Activated T-helper 1 cell treated with anti-CD3 and anti-CD28 coated beads, Interleukin-12 subunit alpha, Interleukin-12 subunit beta, Interleukin-2, Interleukin-4 antibody, amounts not matched to agents 30 ng/mL and 10 ng/mL and 1 ng/mL, durations not matched to agents 14 hours and 24 hours and 36 hours (primary cell): ENCODE data around the gene TRIM60. TPM values are rescaled to one million over a fixed set of nuclear protein-coding genes. Genes with fewer than 3 reads are reported as not detected.
"Not testable (repeated sequence)": the region's sequence is repeated elsewhere in the genome, so short reads cannot be mapped to it uniquely, and the experiment has no call there.

Experiments
- DNase-seq: peaks from one replicate; pipeline ENCODE4 v3.0.0; 2021; ENCODE audit warnings: low spot score
- H3K27ac Mint-ChIP-seq: one replicate; pipeline ENCODE4 v1.8.0; 2021; ENCODE audit warnings: mild to moderate bottlenecking, mixed read lengths
- H3K27me3 Mint-ChIP-seq: one replicate; pipeline ENCODE4 v1.8.0; 2022; ENCODE audit warnings: mild to moderate bottlenecking, moderate library complexity, mixed read lengths; ENCODE audit not compliant: insufficient read depth
- H3K36me3 Mint-ChIP-seq: one replicate; pipeline ENCODE4 v1.8.0; 2021; ENCODE audit warnings: low read depth, mixed read lengths
- H3K4me1 Mint-ChIP-seq: one replicate; pipeline ENCODE4 v1.8.0; 2021; ENCODE audit warnings: low read depth, mixed read lengths
- H3K4me3 Mint-ChIP-seq: one replicate; pipeline ENCODE4 v1.8.0; 2021; ENCODE audit warnings: mild to moderate bottlenecking, moderate library complexity, mixed read lengths
- H3K9me3 Mint-ChIP-seq: one replicate; pipeline ENCODE4 v1.8.0; 2021; ENCODE audit warnings: mixed read lengths
- intact Hi-C: fragments of 100-400 bp; cut with micrococcal nuclease; formaldehyde crosslinking; loops from one replicate; pipeline ENCODE4 v1.15.1; 2024
- total RNA-seq: library from RNA; stranded (reverse); gene quantifications from 2 replicates; pipeline ENCODE4 v1.2.3, GENCODE V29; 2022

TRIM60 gene
- total RNA-seq, 1 donor from 2014 or later: not detected

DNA sequence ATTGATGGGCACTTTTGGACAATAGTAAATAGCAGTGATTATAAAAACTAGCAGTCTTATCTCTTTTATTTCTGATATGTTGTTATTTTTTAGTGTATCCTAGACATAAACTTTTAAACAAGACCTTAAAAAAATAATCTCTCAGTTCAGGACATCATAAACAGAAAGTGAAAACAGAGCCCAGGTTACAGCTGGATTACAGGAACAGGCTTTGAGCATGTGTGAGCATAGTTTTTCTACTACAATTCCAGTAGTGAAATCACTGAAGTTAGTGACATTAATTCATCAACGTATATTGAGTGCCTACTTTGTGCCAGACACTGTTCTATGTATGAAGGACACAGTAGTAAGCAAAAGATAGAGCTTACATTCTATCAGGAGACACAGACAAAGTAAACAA is 38.8 kb downstream of the TRIM60 start:
- H3K4me1 Mint-ChIP-seq: no peaks in the 10 kb centered on the region
- no peak for DNase-seq
- H3K27me3 Mint-ChIP-seq: no peaks in the 10 kb centered on the region
- no peak overlapping the region for H3K4me3 Mint-ChIP-seq
- no peak overlapping the region for H3K27ac Mint-ChIP-seq
- intact Hi-C loops: no loop called here
- no peaks in the 10 kb centered on the region for H3K36me3 Mint-ChIP-seq
- no peaks in the 10 kb centered on the region for H3K9me3 Mint-ChIP-seq

DNA sequence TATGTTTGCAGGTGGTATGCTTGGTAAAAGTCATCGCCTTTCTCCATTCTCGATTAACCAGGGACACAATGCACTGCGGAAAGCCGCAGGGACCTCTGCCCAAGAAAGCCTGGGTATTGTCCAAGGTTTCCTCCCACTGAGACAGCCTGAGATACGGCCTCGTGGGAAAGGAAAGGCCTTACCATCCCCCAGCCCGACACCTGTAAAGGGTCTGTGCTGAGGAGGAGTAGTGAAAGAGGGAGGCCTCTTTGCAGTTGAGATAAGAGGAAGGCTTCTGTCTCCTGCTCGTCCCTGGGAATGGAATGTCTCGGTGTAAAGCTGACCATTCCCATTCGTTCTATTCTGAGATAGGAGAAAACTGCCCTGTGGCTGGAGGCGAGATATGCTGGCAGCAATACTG is 41.5 kb downstream of the TRIM60 start:
- H3K4me3 Mint-ChIP-seq, H3K27ac Mint-ChIP-seq, H3K36me3 Mint-ChIP-seq, intact Hi-C loops, H3K9me3 Mint-ChIP-seq, H3K27me3 Mint-ChIP-seq, H3K4me1 Mint-ChIP-seq, DNase-seq: not testable (repeated sequence)

DNA sequence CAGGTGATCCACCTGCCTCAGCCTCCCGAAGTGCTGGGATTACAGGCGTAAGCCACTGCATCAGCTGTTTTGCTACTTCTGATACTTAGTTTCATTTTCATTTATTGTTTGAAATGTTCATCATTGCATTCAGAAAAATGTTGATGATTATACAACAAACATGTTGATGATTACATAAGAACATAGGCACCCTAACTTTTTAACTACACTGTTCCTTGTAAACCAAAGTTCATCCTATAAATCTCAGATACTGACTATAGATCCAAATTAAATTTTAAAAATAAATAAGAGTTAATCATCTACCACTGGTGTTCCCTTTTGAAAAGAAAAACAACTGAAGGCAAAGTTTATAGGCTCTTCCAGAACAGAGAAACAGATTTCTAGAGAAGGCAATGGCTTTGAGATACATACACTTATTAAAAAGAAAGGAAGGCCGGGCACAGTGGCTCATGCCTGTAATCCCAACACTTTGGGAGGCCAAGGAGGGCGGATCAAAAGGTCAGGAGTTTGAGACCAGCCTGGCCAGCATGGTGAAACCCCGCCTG is 45.3 kb downstream of the TRIM60 start:
- Mint-ChIP-seq H3K27ac (no peak overlapping the region), H3K4me3 (no peak overlapping the region), H3K4me1 (peaks cover 6% of the 10 kb centered on the region), H3K36me3 (peaks cover 4% of the 10 kb centered on the region), H3K27me3 (no peaks in the 10 kb centered on the region), H3K9me3 (no peaks in the 10 kb centered on the region)
- intact Hi-C loops: no loop called here
- no peak for DNase-seq

DNA sequence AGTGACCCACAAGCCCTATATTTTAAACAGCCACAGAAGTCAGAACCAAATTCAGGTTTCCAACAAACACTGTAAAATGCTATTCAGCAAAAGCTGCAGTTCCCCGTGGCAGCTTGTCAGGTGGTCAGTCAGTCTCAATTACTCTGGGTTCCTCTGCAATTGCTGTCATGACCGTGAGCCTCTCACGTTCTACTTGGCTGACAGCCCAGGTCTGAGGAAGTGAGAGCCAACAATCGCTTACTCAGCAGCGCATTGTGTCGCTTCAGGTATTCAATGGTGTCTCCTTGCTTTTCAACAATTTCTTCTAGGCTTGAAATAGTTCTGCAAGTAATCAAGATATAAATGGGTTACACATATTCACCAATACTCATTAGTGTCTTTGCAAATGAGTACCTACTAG is 47.7 kb downstream of the TRIM60 start:
- DNase-seq: no peak
- H3K27ac Mint-ChIP-seq: no peak overlapping the region
- intact Hi-C loops: no loop called here
- H3K27me3 Mint-ChIP-seq: no peaks in the 10 kb centered on the region
- H3K36me3 Mint-ChIP-seq: peaks cover 4% of the 10 kb centered on the region
- H3K9me3 Mint-ChIP-seq: no peaks in the 10 kb centered on the region
- peaks cover 6% of the 10 kb centered on the region for H3K4me1 Mint-ChIP-seq
- no peak overlapping the region for H3K4me3 Mint-ChIP-seq

DNA sequence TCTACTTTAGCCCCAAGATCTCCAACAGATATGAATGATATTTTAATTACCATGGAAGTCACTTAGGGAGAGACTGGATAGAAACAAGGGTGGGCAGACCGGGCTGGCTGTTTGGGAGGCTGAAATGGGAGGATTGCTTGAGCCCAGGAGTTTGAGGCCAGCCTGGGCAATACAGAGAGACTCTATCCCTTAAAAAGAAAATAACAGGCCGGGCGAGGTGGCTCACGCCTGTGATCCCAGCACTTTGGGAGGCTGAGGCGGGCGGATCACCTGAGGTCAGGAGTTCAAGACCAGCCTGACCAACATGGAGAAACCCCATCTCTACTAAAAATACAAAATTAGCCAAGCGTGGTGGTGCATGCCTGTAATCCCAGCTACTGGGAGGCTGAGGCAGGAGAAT is 53.0 kb downstream of the TRIM60 start:
- DNase-seq, H3K36me3 Mint-ChIP-seq, intact Hi-C loops, H3K9me3 Mint-ChIP-seq, H3K27me3 Mint-ChIP-seq, H3K4me3 Mint-ChIP-seq, H3K27ac Mint-ChIP-seq, H3K4me1 Mint-ChIP-seq: not testable (repeated sequence)

DNA sequence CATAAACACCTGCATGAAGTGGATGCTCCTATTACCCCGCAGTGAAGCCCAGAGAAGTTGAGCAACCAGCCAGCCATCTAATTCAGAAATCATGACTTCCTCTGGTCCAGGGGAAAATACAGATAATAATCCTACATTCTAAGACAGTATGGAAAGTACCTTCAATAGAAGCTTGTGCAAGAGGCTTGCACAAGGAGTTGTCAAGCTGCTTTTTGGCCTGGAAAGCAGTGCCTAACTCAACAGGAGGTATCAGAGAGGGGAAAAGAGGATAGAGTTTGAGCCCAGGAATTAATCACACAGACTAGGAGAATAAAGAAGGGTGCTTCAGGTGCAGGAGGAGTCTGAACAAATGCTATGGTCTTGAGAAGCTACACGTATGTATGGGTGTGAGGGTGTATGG is 54.1 kb downstream of the TRIM60 start:
- Mint-ChIP-seq H3K27me3 (no peaks in the 10 kb centered on the region), H3K36me3 (no peaks in the 10 kb centered on the region), H3K27ac (no peak overlapping the region), H3K4me1 (no peaks in the 10 kb centered on the region), H3K4me3 (no peak overlapping the region), H3K9me3 (no peaks in the 10 kb centered on the region)
- DNase-seq: no peak
- intact Hi-C loops: no loop called here

DNA sequence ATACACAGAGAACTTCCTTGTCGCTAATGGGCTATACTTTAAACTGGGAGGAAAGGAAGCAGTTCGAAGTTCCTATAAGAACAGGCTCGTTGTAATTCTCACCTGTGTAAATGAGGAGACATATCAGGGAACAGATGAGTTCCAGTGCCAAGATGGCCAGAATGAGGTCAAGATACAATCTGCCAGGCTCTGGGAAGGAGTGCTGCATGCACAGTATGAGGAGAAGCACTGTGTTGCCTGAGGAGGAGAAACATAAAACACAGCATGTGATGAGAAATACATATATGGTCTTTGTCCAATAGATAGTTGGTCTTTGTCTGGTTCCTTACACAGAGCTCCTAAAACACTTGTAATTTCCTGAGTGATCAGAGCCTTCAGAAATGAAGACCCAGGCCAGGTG is 56.6 kb downstream of the TRIM60 start:
- Mint-ChIP-seq H3K27ac (no peak overlapping the region), H3K4me3 (no peak overlapping the region), H3K36me3 (no peaks in the 10 kb centered on the region), H3K9me3 (no peaks in the 10 kb centered on the region), H3K4me1 (no peaks in the 10 kb centered on the region), H3K27me3 (no peaks in the 10 kb centered on the region)
- no peak for DNase-seq
- intact Hi-C loops: no loop called here

Other genes starting within 250 kb of the TRIM60 start
- not detected in 2 replicates for gene APELA, start 154.8 kb upstream of the TRIM60 start, total RNA-seq
- 2.4 and 3.1 TPM in 2 replicates for gene TRIM61, start 54.3 kb upstream of the TRIM60 start, total RNA-seq
- not detected in 2 replicates for gene TRIM75, start 21.9 kb downstream of the TRIM60 start, total RNA-seq
- 8.1 and 10.5 TPM in 2 replicates for gene TMEM192, start 80.9 kb downstream of the TRIM60 start, total RNA-seq
- gene KLHL2, start 175.6 kb downstream of the TRIM60 start, total RNA-seq: 38.6 and 40.6 TPM in 2 replicates